HepG2 (cell line): ENCODE data around the gene TP53. TPM values are rescaled to one million over a fixed set of nuclear protein-coding genes. Genes with fewer than 3 reads are reported as not detected.

ENCODE experiments used
- ATAC-seq: fragments of 200-7000 bp; cut with Tn5 transposase; 3 replicates; pipeline ENCODE4 v1.9.1; 2020; ENCODE audit warnings: mild to moderate bottlenecking, moderate library complexity
- BruUV-seq: library from RNA; stranded (reverse); fragments of 400-500 nt; replicated peaks from 2 replicates; lab custom pipeline; 2021; lab: Mats Ljungman, UMichigan
- CTCF ChIA-PET: fragments of 300-600 bp; formaldehyde crosslinking; extraction: SDS; loops from one replicate; lab custom pipeline; 2021; ENCODE audit warnings: low total read pairs, inconsistent platforms, low intra/inter-chr PET ratio; lab: Yijun Ruan, JAX
- POLR2A ChIA-PET: fragments of 350-600 bp; sonication (Branson Sonifier 250); formaldehyde crosslinking; loops from one replicate; lab custom pipeline; 2020; ENCODE audit warnings: antibody characterized with exemption, inconsistent platforms; lab: Yijun Ruan, JAX
- DNase-seq: peaks from one replicate; pipeline ENCODE4 v3.0.0-alpha.2; 2015; ENCODE audit warnings: low spot score
- FAIRE-seq: peaks from 3 replicates; lab custom pipeline; 2011; peaks lifted over from hg19 to GRCh38; lab: Jason Lieb, UNC
- H2AFZ ChIP-seq: one replicate; pipeline ENCODE4 v1.6.1; 2011; ENCODE audit warnings: low read length, inconsistent platforms
- H3K27ac ChIP-seq: fragments of 300-600 bp; 3 replicates; pipeline ENCODE4 v1.8.0; 2011; ENCODE audit warnings: mixed run types, mild to moderate bottlenecking, mixed read lengths, low read length, inconsistent platforms; ENCODE audit not compliant: insufficient read depth; ENCODE audit errors: extremely low read length
- H3K27me3 ChIP-seq, 2 experiments: fragments of 200-600 bp in 1 of 2; 2 replicates in 1 of 2; 3 replicates in 1 of 2; pipeline versions ENCODE4 v1.6.0 to v1.8.0; 2011; ENCODE audit warnings: low read length in 2 of 2, mild to moderate bottlenecking in 2 of 2, moderate library complexity in 2 of 2, inconsistent platforms in 1 of 2; ENCODE audit not compliant: insufficient read depth in 2 of 2, control insufficient read depth in 1 of 2
- H3K36me3 ChIP-seq, 2 experiments: fragments of 200-600 bp in 1 of 2; replicated peaks in 1 of 2; 2 replicates in 1 of 2; 3 replicates in 1 of 2; pipeline versions ENCODE4 v1.5.1 to v1.8.0; 2011; ENCODE audit warnings: low read length in 2 of 2, inconsistent platforms in 1 of 2; ENCODE audit not compliant: insufficient read depth in 2 of 2, control insufficient read depth in 1 of 2
- H3K4me1 ChIP-seq: 2 replicates; pipeline ENCODE4 v1.5.1; 2012; ENCODE audit warnings: low read length, inconsistent platforms; ENCODE audit not compliant: insufficient read depth
- H3K4me2 ChIP-seq: 2 replicates; pipeline ENCODE4 v1.6.0; 2011; ENCODE audit warnings: low read depth, low read length, inconsistent platforms
- H3K4me3 ChIP-seq, 3 experiments: fragments of 200-600 bp in 1 of 3; sonication (generic), shearing (Covaris generic) in 1 of 3; replicated peaks in 1 of 3; 2 replicates each; pipeline ENCODE4 v1.5.1; 2011 to 2016; ENCODE audit warnings: low read length in 3 of 3, inconsistent platforms in 2 of 3, low read depth in 2 of 3, mild to moderate bottlenecking in 2 of 3, control low read depth in 1 of 3, mixed read lengths in 1 of 3; ENCODE audit not compliant: insufficient read depth in 1 of 3
- H3K79me2 ChIP-seq: one replicate; pipeline ENCODE4 v1.6.1; 2011; ENCODE audit warnings: low read length, inconsistent platforms; ENCODE audit not compliant: insufficient read depth
- H3K9ac ChIP-seq: 2 replicates; pipeline ENCODE4 v1.6.0; 2011; ENCODE audit warnings: mild to moderate bottlenecking, low read depth, low read length, inconsistent platforms; ENCODE audit not compliant: insufficient read depth
- H3K9me3 ChIP-seq: 2 replicates; pipeline ENCODE4 v1.5.1; 2012; ENCODE audit warnings: mild to moderate bottlenecking, low read length
- H4K20me1 ChIP-seq: 2 replicates; pipeline ENCODE4 v1.6.0; 2011; ENCODE audit warnings: inconsistent platforms, mild to moderate bottlenecking, low read length, moderate library complexity; ENCODE audit not compliant: insufficient read depth
- ATF7-NPFF ChIP-seq: sonication (generic); formaldehyde crosslinking; IDR thresholded peaks from 2 replicates; pipeline ENCODE4 v1.8.1; 2023; ENCODE audit warnings: mild to moderate bottlenecking, low read depth, missing genetic modification reagents, moderate library complexity
- HNRNPUL1 ChIP-seq: fragments of 200-400 bp; formaldehyde crosslinking; IDR thresholded peaks from 2 replicates; pipeline ENCODE4 v1.6.1; 2017; ENCODE audit warnings: low read depth, mild to moderate bottlenecking, low read length, moderate library complexity
- SCMH1 ChIP-seq: sonication (generic); formaldehyde crosslinking; IDR thresholded peaks from 2 replicates; pipeline ENCODE4 v1.9.0; 2021; ENCODE audit warnings: missing genetic modification reagents, mild to moderate bottlenecking, borderline replicate concordance
- TCF12 ChIP-seq, 2 experiments: fragments of 450-650 bp in 1 of 2; sonication (generic) in 1 of 2; formaldehyde crosslinking in 1 of 2; IDR thresholded peaks; 2 replicates each; pipeline versions ENCODE4 v1.6.1 to v1.8.0; 2017 to 2022; ENCODE audit warnings: antibody characterized with exemption in 1 of 2, mild to moderate bottlenecking in 1 of 2, missing genetic modification reagents in 1 of 2, moderate library complexity in 1 of 2
- ZNF383 ChIP-seq: sonication (generic); formaldehyde crosslinking; IDR thresholded peaks from 2 replicates; pipeline ENCODE4 v1.4.0; 2020; ENCODE audit warnings: missing genetic modification reagents, mild to moderate bottlenecking, borderline replicate concordance
- ZNF546 ChIP-seq: sonication (generic); formaldehyde crosslinking; conservative IDR thresholded peaks from 2 replicates; pipeline ENCODE4 v1.8.1; 2023; ENCODE audit warnings: mild to moderate bottlenecking, missing genetic modification reagents
- ZNF709 ChIP-seq: sonication (generic); formaldehyde crosslinking; IDR thresholded peaks from 2 replicates; pipeline ENCODE4 v1.5.0; 2020; ENCODE audit warnings: mild to moderate bottlenecking, missing genetic modification reagents
- WGBS: methylation state at CpG from one replicate; pipeline ENCODE4 v1.1.6; 2017; ENCODE audit warnings: low lambda C conversion rate; 5-methylcytosine and 5-hydroxymethylcytosine counted together
- in situ Hi-C: cut with HindIII; loops from 2 replicates; pipeline ENCODE4 v1.10.0; 2017; ENCODE audit warnings: low pct_unique_long_range_greater_than_20kb; ENCODE audit not compliant: extremely low pct_ligation_motif_present
- intact Hi-C: fragments of 100-400 bp; cut with micrococcal nuclease; formaldehyde crosslinking; loops from one replicate; pipeline ENCODE4 v1.10.0; 2022; ENCODE audit not compliant: unreplicated experiment
- polyA plus RNA-seq, 8 experiments: library from polyadenylated mRNA; depleted of rRNA in 3 of 8; stranded (reverse) in 7 of 8; unstranded in 1 of 8; fragments of >200 nt; fragmentation: Illumina TruSeq in 4 of 8; extraction: Trizol in 4 of 8; gene quantifications; 2 replicates each; pipeline versions ENCODE4 v1.2.1 to v1.2.3, GENCODE V29; 2011 to 2016; ENCODE audit warnings: low read depth in 4 of 8, missing spikeins in 1 of 8, mixed read lengths in 1 of 8; ENCODE audit not compliant: insufficient read depth in 1 of 8
- total RNA-seq, 5 experiments: library from RNA; depleted of rRNA; stranded (reverse); fragments of >200 nt; fragmentation: Illumina TruSeq; extraction: Trizol; gene quantifications; 2 replicates each; pipeline ENCODE4 v1.2.3, GENCODE V29; 2016; ENCODE audit warnings: low read depth in 1 of 5
- TF ChIP-seq, protein P1 (sequence below): sonication (generic); formaldehyde crosslinking; conservative IDR thresholded peaks from 2 replicates; pipeline ENCODE4 v1.8.1; 2023; ENCODE audit warnings: missing genetic modification reagents
- TF ChIP-seq, protein P2 (sequence below): sonication (generic); formaldehyde crosslinking; IDR thresholded peaks from 2 replicates; pipeline ENCODE4 v1.4.0; 2020; ENCODE audit warnings: low read depth, mild to moderate bottlenecking, missing genetic modification reagents
- TF ChIP-seq, protein P3 (sequence below), 2 experiments: IDR thresholded peaks; 2 replicates each; pipeline ENCODE4 v1.6.1; 2011 to 2012; ENCODE audit warnings: low read length in 2 of 2, borderline replicate concordance in 1 of 2, low read depth in 1 of 2, mild to moderate bottlenecking in 1 of 2, moderate library complexity in 1 of 2
- TF ChIP-seq, protein P4 (sequence below): sonication (generic); formaldehyde crosslinking; IDR thresholded peaks from 2 replicates; pipeline ENCODE4 v1.5.0; 2020; ENCODE audit warnings: missing genetic modification reagents, mild to moderate bottlenecking, borderline replicate concordance
- TF ChIP-seq, protein P5 (sequence below): sonication (generic); formaldehyde crosslinking; IDR thresholded peaks from 2 replicates; pipeline ENCODE4 v1.8.0; 2022; ENCODE audit warnings: mild to moderate bottlenecking, missing genetic modification reagents, moderate library complexity
- TF ChIP-seq, protein P6 (sequence below): sonication (generic); formaldehyde crosslinking; IDR thresholded peaks from 2 replicates; pipeline ENCODE4 v1.8.1; 2022; ENCODE audit warnings: mild to moderate bottlenecking, missing genetic modification reagents

TP53 gene
- total and polyA plus RNA-seq, 2 of the 13 experiments (the other 11 are each of a cell fraction or from before 2014, with no cell fraction given): 17.1 to 29.9 TPM

DNA sequence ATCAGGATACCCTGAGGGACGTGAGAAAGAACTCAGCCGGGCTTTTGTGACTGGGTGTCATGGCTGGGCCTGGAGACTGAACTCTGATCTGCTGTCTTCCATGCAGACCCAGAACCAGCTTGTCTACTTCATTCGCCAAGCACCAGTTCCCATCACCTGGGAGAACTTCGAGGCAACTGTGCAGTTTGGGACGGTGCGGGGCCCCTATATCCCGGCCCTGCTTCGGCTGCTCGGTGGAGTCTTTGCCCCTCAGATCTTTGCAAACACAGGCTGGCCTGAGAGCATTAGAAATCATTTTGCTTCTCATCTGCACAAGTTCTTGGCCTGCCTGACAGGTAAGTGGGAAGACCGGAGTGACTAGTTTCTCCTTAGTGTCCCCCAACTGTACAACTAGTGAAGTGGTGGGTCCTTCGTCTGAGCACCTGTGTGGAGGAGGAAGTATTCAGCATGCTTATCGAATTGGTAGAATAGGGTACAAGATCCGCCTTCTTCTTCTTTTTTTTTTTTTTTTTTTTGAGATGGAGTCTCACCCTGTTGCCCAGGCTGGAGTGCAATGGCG, 45.8 kb upstream of the TP53 start:
- FAIRE-seq (no peak), DNase-seq (no peak), ATAC-seq (no peak)
- 34% methylated on average over 7 of the region's 14 CpGs for WGBS
- Histone ChIP-seq H3K9ac (no peak overlapping the region), H4K20me1 (no peaks in the 10 kb centered on the region), H3K36me3 (no peaks in the 10 kb centered on the region), H2AFZ (no peak overlapping the region), H3K4me1 (no peaks in the 10 kb centered on the region), H3K27me3 (peaks cover 11 to 37% of the 10 kb centered on the region in 2 experiments), H3K27ac (no peak overlapping the region), H3K9me3 (no peaks in the 10 kb centered on the region), H3K4me3 (no peak overlapping the region), H3K79me2 (no peaks in the 10 kb centered on the region), H3K4me2 (no peak overlapping the region)
- CTCF ChIA-PET: no interaction called here
- POLR2A ChIA-PET: no interaction called here
- in situ Hi-C loops: no loop called here
- BruUV-seq: no TSS peak
- intact Hi-C loops: no loop called here
- TF ChIP-seq, protein P1, sequence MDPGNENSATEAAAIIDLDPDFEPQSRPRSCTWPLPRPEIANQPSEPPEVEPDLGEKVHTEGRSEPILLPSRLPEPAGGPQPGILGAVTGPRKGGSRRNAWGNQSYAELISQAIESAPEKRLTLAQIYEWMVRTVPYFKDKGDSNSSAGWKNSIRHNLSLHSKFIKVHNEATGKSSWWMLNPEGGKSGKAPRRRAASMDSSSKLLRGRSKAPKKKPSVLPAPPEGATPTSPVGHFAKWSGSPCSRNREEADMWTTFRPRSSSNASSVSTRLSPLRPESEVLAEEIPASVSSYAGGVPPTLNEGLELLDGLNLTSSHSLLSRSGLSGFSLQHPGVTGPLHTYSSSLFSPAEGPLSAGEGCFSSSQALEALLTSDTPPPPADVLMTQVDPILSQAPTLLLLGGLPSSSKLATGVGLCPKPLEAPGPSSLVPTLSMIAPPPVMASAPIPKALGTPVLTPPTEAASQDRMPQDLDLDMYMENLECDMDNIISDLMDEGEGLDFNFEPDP: no peak
- TF ChIP-seq, protein P2, sequence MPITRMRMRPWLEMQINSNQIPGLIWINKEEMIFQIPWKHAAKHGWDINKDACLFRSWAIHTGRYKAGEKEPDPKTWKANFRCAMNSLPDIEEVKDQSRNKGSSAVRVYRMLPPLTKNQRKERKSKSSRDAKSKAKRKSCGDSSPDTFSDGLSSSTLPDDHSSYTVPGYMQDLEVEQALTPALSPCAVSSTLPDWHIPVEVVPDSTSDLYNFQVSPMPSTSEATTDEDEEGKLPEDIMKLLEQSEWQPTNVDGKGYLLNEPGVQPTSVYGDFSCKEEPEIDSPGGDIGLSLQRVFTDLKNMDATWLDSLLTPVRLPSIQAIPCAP (CRISPR knock-in tag): no peak
- TF ChIP-seq, protein P3, sequence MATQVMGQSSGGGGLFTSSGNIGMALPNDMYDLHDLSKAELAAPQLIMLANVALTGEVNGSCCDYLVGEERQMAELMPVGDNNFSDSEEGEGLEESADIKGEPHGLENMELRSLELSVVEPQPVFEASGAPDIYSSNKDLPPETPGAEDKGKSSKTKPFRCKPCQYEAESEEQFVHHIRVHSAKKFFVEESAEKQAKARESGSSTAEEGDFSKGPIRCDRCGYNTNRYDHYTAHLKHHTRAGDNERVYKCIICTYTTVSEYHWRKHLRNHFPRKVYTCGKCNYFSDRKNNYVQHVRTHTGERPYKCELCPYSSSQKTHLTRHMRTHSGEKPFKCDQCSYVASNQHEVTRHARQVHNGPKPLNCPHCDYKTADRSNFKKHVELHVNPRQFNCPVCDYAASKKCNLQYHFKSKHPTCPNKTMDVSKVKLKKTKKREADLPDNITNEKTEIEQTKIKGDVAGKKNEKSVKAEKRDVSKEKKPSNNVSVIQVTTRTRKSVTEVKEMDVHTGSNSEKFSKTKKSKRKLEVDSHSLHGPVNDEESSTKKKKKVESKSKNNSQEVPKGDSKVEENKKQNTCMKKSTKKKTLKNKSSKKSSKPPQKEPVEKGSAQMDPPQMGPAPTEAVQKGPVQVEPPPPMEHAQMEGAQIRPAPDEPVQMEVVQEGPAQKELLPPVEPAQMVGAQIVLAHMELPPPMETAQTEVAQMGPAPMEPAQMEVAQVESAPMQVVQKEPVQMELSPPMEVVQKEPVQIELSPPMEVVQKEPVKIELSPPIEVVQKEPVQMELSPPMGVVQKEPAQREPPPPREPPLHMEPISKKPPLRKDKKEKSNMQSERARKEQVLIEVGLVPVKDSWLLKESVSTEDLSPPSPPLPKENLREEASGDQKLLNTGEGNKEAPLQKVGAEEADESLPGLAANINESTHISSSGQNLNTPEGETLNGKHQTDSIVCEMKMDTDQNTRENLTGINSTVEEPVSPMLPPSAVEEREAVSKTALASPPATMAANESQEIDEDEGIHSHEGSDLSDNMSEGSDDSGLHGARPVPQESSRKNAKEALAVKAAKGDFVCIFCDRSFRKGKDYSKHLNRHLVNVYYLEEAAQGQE (IDR thresholded peaks at IDR 0.05; ENCODE audit: borderline replicate concordance in 1 of 2, low read depth in 1 of 2, low read length in 2 of 2): no peak
- no peak for TF ChIP-seq SCMH1 (CRISPR knock-in tag)
- TF ChIP-seq TCF12 (IDR thresholded peaks at IDR 0.05): no peak
- no peak for TF ChIP-seq TCF12 (CRISPR knock-in tag; IDR thresholded peaks at IDR 0.05)
- no peak for TF ChIP-seq ZNF383 (CRISPR knock-in tag)
- TF ChIP-seq ZNF546 (CRISPR knock-in tag): no peak
- TF ChIP-seq, protein P4, sequence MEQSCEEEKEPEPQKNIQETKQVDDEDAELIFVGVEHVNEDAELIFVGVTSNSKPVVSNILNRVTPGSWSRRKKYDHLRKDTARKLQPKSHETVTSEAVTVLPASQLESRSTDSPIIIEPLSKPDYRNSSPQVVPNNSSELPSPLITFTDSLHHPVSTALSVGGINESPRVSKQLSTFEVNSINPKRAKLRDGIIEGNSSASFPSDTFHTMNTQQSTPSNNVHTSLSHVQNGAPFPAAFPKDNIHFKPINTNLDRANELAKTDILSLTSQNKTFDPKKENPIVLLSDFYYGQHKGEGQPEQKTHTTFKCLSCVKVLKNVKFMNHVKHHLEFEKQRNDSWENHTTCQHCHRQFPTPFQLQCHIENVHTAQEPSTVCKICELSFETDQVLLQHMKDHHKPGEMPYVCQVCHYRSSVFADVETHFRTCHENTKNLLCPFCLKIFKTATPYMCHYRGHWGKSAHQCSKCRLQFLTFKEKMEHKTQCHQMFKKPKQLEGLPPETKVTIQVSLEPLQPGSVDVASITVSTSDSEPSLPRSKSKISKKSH (CRISPR knock-in tag): no peak
- no peak for TF ChIP-seq HNRNPUL1
- TF ChIP-seq, protein P5, sequence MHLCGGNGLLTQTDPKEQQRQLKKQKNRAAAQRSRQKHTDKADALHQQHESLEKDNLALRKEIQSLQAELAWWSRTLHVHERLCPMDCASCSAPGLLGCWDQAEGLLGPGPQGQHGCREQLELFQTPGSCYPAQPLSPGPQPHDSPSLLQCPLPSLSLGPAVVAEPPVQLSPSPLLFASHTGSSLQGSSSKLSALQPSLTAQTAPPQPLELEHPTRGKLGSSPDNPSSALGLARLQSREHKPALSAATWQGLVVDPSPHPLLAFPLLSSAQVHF (CRISPR knock-in tag): no peak
- no peak for TF ChIP-seq ATF7-NPFF
- TF ChIP-seq ZNF709 (CRISPR knock-in tag): no peak
- TF ChIP-seq, protein P6, sequence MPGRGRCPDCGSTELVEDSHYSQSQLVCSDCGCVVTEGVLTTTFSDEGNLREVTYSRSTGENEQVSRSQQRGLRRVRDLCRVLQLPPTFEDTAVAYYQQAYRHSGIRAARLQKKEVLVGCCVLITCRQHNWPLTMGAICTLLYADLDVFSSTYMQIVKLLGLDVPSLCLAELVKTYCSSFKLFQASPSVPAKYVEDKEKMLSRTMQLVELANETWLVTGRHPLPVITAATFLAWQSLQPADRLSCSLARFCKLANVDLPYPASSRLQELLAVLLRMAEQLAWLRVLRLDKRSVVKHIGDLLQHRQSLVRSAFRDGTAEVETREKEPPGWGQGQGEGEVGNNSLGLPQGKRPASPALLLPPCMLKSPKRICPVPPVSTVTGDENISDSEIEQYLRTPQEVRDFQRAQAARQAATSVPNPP (CRISPR knock-in tag): no peak
